Heart left ventricle (tissue), 16 donors: ENCODE results near the gene ERH. TPM values are rescaled to one million over a fixed set of nuclear protein-coding genes. Genes with fewer than 3 reads are reported as not detected.

Experiments
- ATAC-seq, 4 donors: fragments of 200-7000 bp; cut with Tn5 transposase; one replicate each; pipeline ENCODE4 v1.9.1; 2020 to 2022; ENCODE audit warnings: moderate library complexity in 4 of 4, mild to moderate bottlenecking in 3 of 4, moderate number of reproducible peaks in 1 of 4
- DNase-seq, 5 donors: peaks; one replicate each; pipeline ENCODE4 v3.0.0-alpha.2; 2020
- H3K27ac ChIP-seq, 12 donors: fragments of 200-600 bp; sonication (generic) in 4 of 12; one replicate each; pipeline versions ENCODE4 v1.5.0 to v1.8.0; 2016 to 2022; ENCODE audit warnings: mild to moderate bottlenecking in 2 of 12
- H3K27me3 ChIP-seq, 9 donors: fragments of 200-600 bp; sonication (generic) in 2 of 9; one replicate each; pipeline versions ENCODE4 v1.5.1 to v1.8.0; 2016 to 2022; ENCODE audit warnings: mild to moderate bottlenecking in 3 of 9
- H3K36me3 ChIP-seq, 9 donors: fragments of 200-600 bp; sonication (generic) in 2 of 9; one replicate each; pipeline versions ENCODE4 v1.5.0 to v1.8.0; 2018 to 2022; ENCODE audit warnings: mild to moderate bottlenecking in 2 of 9
- H3K4me1 ChIP-seq, 12 donors: fragments of 200-600 bp; sonication (generic) in 4 of 12; one replicate each; pipeline versions ENCODE4 v1.5.0 to v1.8.0; 2016 to 2022; ENCODE audit warnings: mild to moderate bottlenecking in 3 of 12
- H3K4me3 ChIP-seq, 12 donors: fragments of 200-600 bp; sonication (generic) in 4 of 12; one replicate each; pipeline versions ENCODE4 v1.5.0 to v1.8.0; 2017 to 2022; ENCODE audit warnings: mild to moderate bottlenecking in 9 of 12, moderate library complexity in 4 of 12
- H3K9me3 ChIP-seq, 12 donors: fragments of 200-600 bp; sonication (generic) in 4 of 12; one replicate each; pipeline versions ENCODE4 v1.5.0 to v1.8.0; 2016 to 2022; ENCODE audit warnings: mild to moderate bottlenecking in 1 of 12
- CTCF ChIP-seq, 12 donors: fragments of 200-600 bp; sonication (generic) in 4 of 12; IDR thresholded peaks; one replicate each; pipeline versions ENCODE4 v1.5.0 to v1.8.0; 2018 to 2022; ENCODE audit warnings: antibody characterized with exemption in 12 of 12, mild to moderate bottlenecking in 5 of 12
- POLR2A ChIP-seq, 2 donors: fragments of 450-650 bp; IDR thresholded peaks; one replicate each; pipeline ENCODE4 v1.6.1; 2017; ENCODE audit warnings: antibody characterized with exemption in 2 of 2, mild to moderate bottlenecking in 2 of 2, moderate library complexity in 2 of 2
- WGBS, 4 donors: extraction: QIAGEN DNeasy Blood & Tissue Kit in 2 of 4; methylation state at CpG; one replicate each; pipeline versions ENCODE4 v1.1.5 to v1.1.7; 2013 to 2018; 5-methylcytosine and 5-hydroxymethylcytosine counted together
- intact Hi-C, 10 donors: fragments of 100-400 bp; cut with DNase I; formaldehyde crosslinking; loops; one replicate each; pipeline versions ENCODE4 v1.11.1 to v1.14.2; 2022
- polyA plus RNA-seq, 2 donors: library from polyadenylated mRNA; stranded (reverse); fragments of 200-250 nt; gene quantifications; one replicate each; pipeline ENCODE4 v1.2.3, GENCODE V29; 2013
- total RNA-seq, 9 donors: library from RNA; depleted of rRNA in 2 of 9; stranded (reverse); fragments of >200 nt in 2 of 9; fragmentation: NEBNext Ultra II Directional in 3 of 9; extraction: Animal tissue kit (Norgen Biotek cat#: 25700) in 3 of 9; gene quantifications; one replicate each; pipeline versions ENCODE4 v1.1.0 to v1.2.4, GENCODE V29; 2016 to 2023
- donor health status: ischemic (EF 13 %, LVEDD 7.1; RV severe dilation, severe dysfunction).
- donor health status: healthy with polysubstance abuse.
- donor health status: DM: no; HTN: yes; CAD: no.
- donor health status: DM: no; HTN: no; CAD: no.
- donor health status: ischemic (EF 25% LVEDD 6.9; RV normal size, moderate dysfunction).
- donor health status: ischemic (EF 25% LVEDD 5.7; RV mildly dilated, moderate dysfunction).
- donor health status: healthy.
- donor health status: DM: yes; HTN: yes; CAD: no.
- donor health status: ischemic (EF 35%, LVEDD 5.7; RV mildly dilated, moderate dysfunction).
- donor health status: nonischemic (EF 11% LVEDD 7.7; RV severe dilation, severe dysfunction).
- donor health status: DM: yes; HTN: yes; CAD: no.
- donor health status: PGD.
- donor health status: ischemic (EF 29% LVEDD 5.4; RV normal size, mild dysfunction).
- donor health status: nonischemic (EF 23%, LVEDD 6.1; RV moderate dilation, normal function).

Gene ERH
- total and polyA plus RNA-seq, 11 donors, result 44.3 to 147 (median 128) TPM

GRCh38 chr14:69355607-69356281 is 42.4 kb downstream of the ERH start:
- peak in 2 of 5 donors; percentile 59 to 61 for DNase-seq
- Histone ChIP-seq H3K4me1 (peaks cover 0 to 23% (median 11%) of the 10 kb centered on the region in 12 donors), H3K36me3 (peaks cover 0 to 10% (median 4%) of the 10 kb centered on the region in 9 donors), H3K9me3 (no peaks in the 10 kb centered on the region), H3K27ac (peak overlapping the region in 9 of 12 donors; percentile 18 to 64 (median 46)), H3K4me3 (no peak overlapping the region), H3K27me3 (no peaks in the 10 kb centered on the region)
- intact Hi-C loops, result loop anchor here in 2 of 10 donors (5.0 kb wide), 1 partner anchor 98 kb away; no protein-coding TSS in a partner anchor
- 46 to 63% (median 57%) methylated on average over 5 to 6 of the region's 6 CpGs for WGBS, 4 donors
- TF ChIP-seq CTCF (IDR thresholded peaks at IDR 0.05), result no peak
- TF ChIP-seq POLR2A (IDR thresholded peaks at IDR 0.05), result no peak
- ATAC-seq, result peak in 3 of 4 donors; percentile 52 to 80 (median 72)

- DNase-seq, result no peak
- peak in 1 of 4 donors; percentile 5 for ATAC-seq
- Histone ChIP-seq H3K9me3 (no peaks in the 10 kb centered on the region), H3K27ac (peak overlapping the region in 9 of 12 donors; percentile 18 to 64 (median 46)), H3K4me1 (peaks cover 0 to 23% (median 11%) of the 10 kb centered on the region in 12 donors), H3K4me3 (no peak overlapping the region), H3K27me3 (no peaks in the 10 kb centered on the region), H3K36me3 (peaks cover 0 to 10% (median 7%) of the 10 kb centered on the region in 9 donors)
- 83 to 96% (median 89%) methylated on average over 6 of the region's 6 CpGs for WGBS, 4 donors
- intact Hi-C loops, result loop anchor here in 2 of 10 donors (5.0 kb wide), 1 partner anchor 98 kb away; no protein-coding TSS in a partner anchor
- TF ChIP-seq POLR2A (IDR thresholded peaks at IDR 0.05), result no peak
- no peak for TF ChIP-seq CTCF (IDR thresholded peaks at IDR 0.05)
Measured at GRCh38 chr14:69355154-69355597, 42.9 kb downstream of the ERH start.

- Histone ChIP-seq H3K4me1 (peaks cover 0 to 23% (median 11%) of the 10 kb centered on the region in 12 donors), H3K9me3 (no peaks in the 10 kb centered on the region), H3K36me3 (peaks cover 0 to 16% (median 7%) of the 10 kb centered on the region in 9 donors), H3K27ac (peak overlapping the region in 1 of 12 donors; percentile 5), H3K4me3 (no peak overlapping the region), H3K27me3 (no peaks in the 10 kb centered on the region)
- intact Hi-C loops, result loop anchor here in 3 of 10 donors (5.0 kb wide), 1 partner anchor 97 kb away; no protein-coding TSS in a partner anchor
- TF ChIP-seq CTCF (IDR thresholded peaks at IDR 0.05) (no peak), POLR2A (IDR thresholded peaks at IDR 0.05) (no peak)
- no peak for ATAC-seq
- DNase-seq, result no peak
- 71 to 81% (median 77%) methylated on average over 9 to 11 of the region's 11 CpGs for WGBS, 4 donors
Measured at GRCh38 chr14:69354383-69355153, 43.5 kb downstream of the ERH start.

- no peak for TF ChIP-seq CTCF (IDR thresholded peaks at IDR 0.05)
- no peak for TF ChIP-seq POLR2A (IDR thresholded peaks at IDR 0.05)
- no peaks in the 10 kb centered on the region for H3K27me3 ChIP-seq
- no peak overlapping the region for H3K4me3 ChIP-seq
- H3K9me3 ChIP-seq, result no peaks in the 10 kb centered on the region
- intact Hi-C loops, result loop anchor here in 1 of 10 donors (5.0 kb wide), 1 partner anchor 96 kb away; no protein-coding TSS in a partner anchor
- no peak for DNase-seq
- no peak overlapping the region for H3K27ac ChIP-seq
- peaks cover 0 to 23% (median 11%) of the 10 kb centered on the region in 12 donors for H3K4me1 ChIP-seq
- peaks cover 0 to 27% (median 16%) of the 10 kb centered on the region in 9 donors for H3K36me3 ChIP-seq
- ATAC-seq, result no peak
- WGBS, 4 donors, result 86 to 96% (median 92%) methylated on average over 3 of the region's 3 CpGs
Measured at GRCh38 chr14:69353168-69353567, 44.9 kb downstream of the ERH start.
